ENCODE results near the gene ASB1.

The ASB1 gene

GRCh38 chr2:238433941-238434845, 7.5 kb downstream of the ASB1 start:
- H3K4me1 ChIP-seq (ENCODE audit: insufficient read depth, insufficient read length) = peaks cover 2% of the 10 kb centered on the region
- no peak overlapping the region for H3K9ac ChIP-seq (ENCODE audit: insufficient read length, low read depth)
- TF ChIP-seq ZNF274 (IDR thresholded peaks at IDR 0.05; ENCODE audit: low read depth, low read length) (no peak), SUZ12 (IDR thresholded peaks at IDR 0.05; ENCODE audit: extremely low read depth, insufficient read depth, insufficient read length) (no peak), YY1 (IDR thresholded peaks at IDR 0.05; ENCODE audit: insufficient read depth, insufficient read length) (no peak)
- no peak for DNase-seq (ENCODE audit: low read depth, low spot score)
- peaks cover 77% of the 10 kb centered on the region for H3K36me3 ChIP-seq (ENCODE audit: insufficient read depth, insufficient read length, low read length)
- peaks cover 18% of the 10 kb centered on the region; the same call in 1 of the 2 replicates for H3K9me3 ChIP-seq (ENCODE audit: insufficient read depth, low read length)
- H3K4me3 ChIP-seq (ENCODE audit: insufficient read length, low read depth) = no peak overlapping the region
- no peaks in the 10 kb centered on the region for H3K27me3 ChIP-seq (ENCODE audit: insufficient read depth, insufficient read length)

- Histone ChIP-seq H3K36me3 (ENCODE audit: insufficient read depth, insufficient read length, low read length) (peaks cover 80% of the 10 kb centered on the region), H3K27me3 (ENCODE audit: insufficient read depth, insufficient read length) (no peaks in the 10 kb centered on the region), H3K4me3 (ENCODE audit: insufficient read length, low read depth) (no peak overlapping the region), H3K9me3 (ENCODE audit: insufficient read depth, low read length) (peaks cover 12% of the 10 kb centered on the region; the same call in 1 of the 2 replicates), H3K9ac (ENCODE audit: insufficient read length, low read depth) (no peak overlapping the region), H3K4me1 (ENCODE audit: insufficient read depth, insufficient read length) (peaks cover 2% of the 10 kb centered on the region)
- DNase-seq (ENCODE audit: low read depth, low spot score) = no peak
- TF ChIP-seq ZNF274 (IDR thresholded peaks at IDR 0.05; ENCODE audit: low read depth, low read length) (no peak), YY1 (IDR thresholded peaks at IDR 0.05; ENCODE audit: insufficient read depth, insufficient read length) (no peak), SUZ12 (IDR thresholded peaks at IDR 0.05; ENCODE audit: extremely low read depth, insufficient read depth, insufficient read length) (no peak)
Observed at GRCh38 chr2:238434846-238435751, 8.4 kb downstream of the ASB1 start.

- Histone ChIP-seq H3K36me3 (ENCODE audit: insufficient read depth, insufficient read length, low read length) (peaks cover 80% of the 10 kb centered on the region), H3K4me1 (ENCODE audit: insufficient read depth, insufficient read length) (peaks cover 2% of the 10 kb centered on the region), H3K27me3 (ENCODE audit: insufficient read depth, insufficient read length) (no peaks in the 10 kb centered on the region), H3K9ac (ENCODE audit: insufficient read length, low read depth) (no peak overlapping the region), H3K9me3 (ENCODE audit: insufficient read depth, low read length) (peaks cover 6% of the 10 kb centered on the region; the same call in 1 of the 2 replicates), H3K4me3 (ENCODE audit: insufficient read length, low read depth) (no peak overlapping the region)
- no peak for DNase-seq (ENCODE audit: low read depth, low spot score)
- TF ChIP-seq SUZ12 (IDR thresholded peaks at IDR 0.05; ENCODE audit: extremely low read depth, insufficient read depth, insufficient read length) (no peak), ZNF274 (IDR thresholded peaks at IDR 0.05; ENCODE audit: low read depth, low read length) (no peak), YY1 (IDR thresholded peaks at IDR 0.05; ENCODE audit: insufficient read depth, insufficient read length) (no peak)
Observed at GRCh38 chr2:238435752-238436096, 9.0 kb downstream of the ASB1 start.

- Histone ChIP-seq H3K36me3 (ENCODE audit: insufficient read depth, insufficient read length, low read length) (peaks cover 73% of the 10 kb centered on the region), H3K9me3 (ENCODE audit: insufficient read depth, low read length) (no peaks in the 10 kb centered on the region), H3K4me3 (ENCODE audit: insufficient read length, low read depth) (no peak overlapping the region), H3K4me1 (ENCODE audit: insufficient read depth, insufficient read length) (peaks cover 4% of the 10 kb centered on the region), H3K9ac (ENCODE audit: insufficient read length, low read depth) (no peak overlapping the region), H3K27me3 (ENCODE audit: insufficient read depth, insufficient read length) (no peaks in the 10 kb centered on the region)
- no peak for DNase-seq (ENCODE audit: low read depth, low spot score)
- TF ChIP-seq YY1 (IDR thresholded peaks at IDR 0.05; ENCODE audit: insufficient read depth, insufficient read length) (no peak), SUZ12 (IDR thresholded peaks at IDR 0.05; ENCODE audit: extremely low read depth, insufficient read depth, insufficient read length) (no peak), ZNF274 (IDR thresholded peaks at IDR 0.05; ENCODE audit: low read depth, low read length) (no peak)
Observed at GRCh38 chr2:238438856-238439849, 12.4 kb downstream of the ASB1 start.

GRCh38 chr2:238439917-238440316, 13.2 kb downstream of the ASB1 start:
- H3K27me3 ChIP-seq (ENCODE audit: insufficient read depth, insufficient read length) = no peaks in the 10 kb centered on the region
- no peak overlapping the region for H3K4me3 ChIP-seq (ENCODE audit: insufficient read length, low read depth)
- no peak for TF ChIP-seq SUZ12 (IDR thresholded peaks at IDR 0.05; ENCODE audit: extremely low read depth, insufficient read depth, insufficient read length)
- TF ChIP-seq YY1 (IDR thresholded peaks at IDR 0.05; ENCODE audit: insufficient read depth, insufficient read length) = no peak
- TF ChIP-seq ZNF274 (IDR thresholded peaks at IDR 0.05; ENCODE audit: low read depth, low read length) = no peak
- no peaks in the 10 kb centered on the region for H3K9me3 ChIP-seq (ENCODE audit: insufficient read depth, low read length)
- DNase-seq (ENCODE audit: low read depth, low spot score) = no peak
- no peak overlapping the region for H3K9ac ChIP-seq (ENCODE audit: insufficient read length, low read depth)
- peaks cover 73% of the 10 kb centered on the region for H3K36me3 ChIP-seq (ENCODE audit: insufficient read depth, insufficient read length, low read length)
- H3K4me1 ChIP-seq (ENCODE audit: insufficient read depth, insufficient read length) = peaks cover 4% of the 10 kb centered on the region

- Histone ChIP-seq H3K4me3 (ENCODE audit: insufficient read length, low read depth) (no peak overlapping the region), H3K36me3 (ENCODE audit: insufficient read depth, insufficient read length, low read length) (peaks cover 73% of the 10 kb centered on the region)
Observed at GRCh38 chr2:238440331-238440730, 13.6 kb downstream of the ASB1 start.

More at GRCh38 chr2:238440331-238440730, 13.6 kb downstream of the ASB1 start:
- no peak for DNase-seq (ENCODE audit: low read depth, low spot score)
- H3K27me3 ChIP-seq (ENCODE audit: insufficient read depth, insufficient read length) = no peaks in the 10 kb centered on the region
- TF ChIP-seq YY1 (IDR thresholded peaks at IDR 0.05; ENCODE audit: insufficient read depth, insufficient read length) (no peak), SUZ12 (IDR thresholded peaks at IDR 0.05; ENCODE audit: extremely low read depth, insufficient read depth, insufficient read length) (no peak), ZNF274 (IDR thresholded peaks at IDR 0.05; ENCODE audit: low read depth, low read length) (no peak)
- H3K9me3 ChIP-seq (ENCODE audit: insufficient read depth, low read length) = no peaks in the 10 kb centered on the region
- peaks cover 2% of the 10 kb centered on the region for H3K4me1 ChIP-seq (ENCODE audit: insufficient read depth, insufficient read length)
- no peak overlapping the region for H3K9ac ChIP-seq (ENCODE audit: insufficient read length, low read depth)

Data from NT2/D1 (cell line).